NCI-H187 (cell line): ENCODE measurements around the gene ARID3A.
A peak's percentile ranks its signal among the peaks of the same experiment; 100 is the strongest.

Experiments
- DNase-seq, 2 experiments: peaks; one replicate each; lab custom pipeline; 2025; lab: John Stamatoyannopoulos, UW

The ARID3A gene

DNA sequence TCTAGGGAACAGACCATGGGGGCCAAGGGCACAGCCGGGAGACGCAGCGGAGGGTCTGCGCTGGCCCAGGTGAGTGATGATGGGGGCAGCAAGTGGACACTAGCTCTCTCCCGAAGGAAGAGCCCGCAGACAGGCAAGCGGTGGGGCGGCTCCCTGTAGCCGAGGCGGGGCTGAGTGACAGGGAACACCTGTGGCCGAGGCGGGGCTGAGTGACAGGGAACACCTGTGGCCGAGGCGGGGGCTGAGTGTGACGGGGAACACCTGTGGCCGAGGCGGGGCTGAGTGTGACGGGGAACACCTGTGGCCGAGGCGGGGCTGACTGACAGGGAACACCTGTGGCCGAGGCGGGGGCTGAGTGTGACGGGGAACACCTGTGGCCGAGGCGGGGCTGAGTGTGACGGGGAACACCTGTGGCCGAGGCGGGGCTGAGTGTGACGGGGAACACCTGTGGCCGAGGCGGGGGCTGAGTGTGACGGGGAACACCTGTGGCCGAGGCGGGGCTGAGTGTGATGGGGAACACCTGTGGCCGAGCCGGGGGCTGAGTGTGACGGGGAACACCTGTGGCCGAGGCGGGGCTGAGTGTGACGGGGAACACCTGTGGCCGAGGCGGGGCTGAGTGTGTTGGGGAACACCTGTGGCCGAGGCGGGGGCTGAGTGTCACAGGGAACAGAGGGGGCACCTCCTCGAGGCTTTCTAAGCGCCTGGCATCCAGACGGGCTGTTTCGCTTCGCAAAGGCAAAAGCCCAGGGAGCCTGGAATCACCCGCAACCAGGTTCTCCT, 34.2 kb upstream of the ARID3A start:
- peak in 1 of 2 experiments; percentile 61 for DNase-seq

DNA sequence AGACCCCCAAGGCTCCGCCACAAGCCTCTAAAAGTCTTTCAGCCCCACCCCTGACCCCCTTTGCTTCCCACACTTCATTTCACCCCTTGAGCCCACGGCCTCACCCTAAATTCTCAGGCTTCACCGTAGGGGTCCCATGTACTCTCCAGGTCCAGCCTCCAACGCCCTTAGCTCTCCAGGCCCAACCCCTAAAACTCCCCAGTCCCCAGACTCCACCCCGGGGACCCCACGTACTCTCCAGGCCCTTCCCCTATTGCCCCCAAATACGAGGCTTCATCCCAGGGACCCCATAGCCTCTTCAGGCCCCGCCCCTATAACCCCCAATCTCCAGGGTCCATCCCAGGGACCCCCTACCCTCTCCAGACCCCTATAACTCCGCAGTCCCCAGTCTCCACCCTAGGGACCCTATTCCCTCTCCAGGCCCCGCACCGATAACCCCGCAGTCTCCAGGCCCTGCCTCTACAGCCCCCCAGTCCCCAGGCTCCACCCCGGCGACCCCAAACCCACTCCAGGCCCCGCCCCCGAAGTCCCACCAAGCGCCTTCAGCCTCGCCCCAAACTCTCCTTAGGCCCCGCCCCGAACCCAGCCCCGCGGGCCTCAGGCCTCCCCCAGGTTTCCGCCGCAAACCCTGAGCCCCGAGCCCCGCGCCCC, 33.5 kb upstream of the ARID3A start:
- DNase-seq: no peak

DNA sequence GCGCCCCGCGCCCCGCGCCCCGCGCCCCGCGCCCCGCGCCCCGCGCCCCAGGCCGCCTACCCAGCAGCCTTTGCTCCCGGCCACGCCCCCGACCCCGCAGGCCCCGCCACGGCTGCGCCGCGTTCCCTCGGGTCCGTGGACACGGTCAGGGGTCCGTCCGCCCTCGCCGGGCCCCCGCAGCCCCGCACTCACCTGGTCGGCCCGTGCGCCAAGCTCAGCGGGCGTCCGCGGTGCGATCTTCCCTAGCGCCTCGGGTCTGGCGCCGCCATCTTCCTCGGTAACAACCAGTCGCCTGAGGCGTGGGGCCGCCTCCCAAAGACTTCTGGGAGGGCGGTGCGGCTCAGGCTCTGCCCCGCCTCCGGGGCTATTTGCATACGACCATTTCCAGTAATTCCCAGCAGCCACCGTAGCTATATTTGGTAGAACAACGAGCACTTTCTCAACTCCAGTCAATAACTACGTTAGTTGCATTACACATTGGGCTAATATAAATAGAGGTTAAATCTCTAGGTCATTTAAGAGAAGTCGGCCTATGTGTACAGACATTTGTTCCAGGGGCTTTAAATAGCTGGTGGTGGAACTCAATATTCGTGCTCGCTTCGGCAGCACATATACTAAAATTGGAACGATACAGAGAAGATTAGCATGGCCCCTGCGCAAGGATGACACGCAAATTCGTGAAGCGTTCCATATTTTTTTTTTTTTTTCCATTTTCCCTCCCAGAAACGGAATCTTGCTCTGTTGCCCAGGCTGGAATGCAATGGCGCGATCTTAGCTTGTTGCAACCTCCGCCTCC, 32.7 kb upstream of the ARID3A start, which contains the start of the genes MED16 and RNU6-9:
Gene MED16 (minus strand): TSS at position 294 of the 796 bp plus-strand sequence. CDS start 2,056 bp downstream, outside the sequence.
Gene RNU6-9 (plus strand): TSS at position 591 of the 796 bp plus-strand sequence.
- peak; percentile 86 to 93 for DNase-seq

DNA sequence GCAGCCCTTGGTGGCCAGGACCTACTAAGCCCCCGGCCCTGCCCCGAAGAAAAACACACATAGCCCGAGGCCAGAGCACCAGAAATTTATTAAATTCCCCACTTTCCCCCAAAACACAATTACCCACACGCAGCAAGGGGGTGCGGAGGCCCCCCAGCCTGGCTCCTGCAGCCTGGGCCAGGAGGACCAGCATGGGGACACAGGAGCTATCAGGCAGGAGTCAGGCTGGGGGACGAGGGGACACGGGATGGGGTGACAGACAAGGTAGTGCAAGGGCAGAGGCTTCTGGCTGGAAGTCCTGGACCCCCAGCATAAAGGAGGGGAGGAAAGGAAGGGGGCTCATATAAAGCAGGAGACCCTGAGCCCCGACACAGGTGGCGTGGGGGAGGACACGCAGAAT, 29.4 kb upstream of the ARID3A start:
- no peak for DNase-seq

GRCh38 chr19:896999-897398, 28.8 kb upstream of the ARID3A start:
- DNase-seq: no peak

DNA sequence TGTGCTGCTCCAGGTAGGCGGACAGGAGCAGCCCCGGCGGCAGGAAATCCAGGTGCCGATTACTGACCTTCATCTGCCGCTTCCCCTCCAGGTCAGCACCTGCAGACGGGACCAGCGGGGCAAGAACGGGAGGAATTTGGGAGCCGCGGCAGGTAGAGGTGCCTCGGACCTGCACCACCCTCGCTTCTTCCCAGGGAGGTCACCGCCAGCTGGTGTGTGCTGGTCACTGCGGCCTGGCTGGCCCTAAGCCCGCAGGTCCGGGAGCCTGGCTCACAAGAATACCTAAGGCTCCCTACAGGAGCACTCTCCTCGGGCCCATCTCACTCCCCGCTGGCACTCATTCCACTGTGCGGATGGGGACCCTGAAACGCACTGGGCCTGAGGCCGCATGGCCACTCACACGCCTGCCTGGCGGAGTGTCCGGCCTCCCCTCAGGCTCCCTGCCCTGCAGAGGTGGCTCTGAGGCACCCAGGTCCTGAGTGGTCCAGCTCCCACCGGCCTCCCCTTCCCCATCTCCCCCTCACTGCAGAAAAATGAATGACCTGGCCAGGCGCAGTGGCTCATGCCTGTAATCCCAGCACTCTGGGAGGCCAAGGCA, 28.3 kb upstream of the ARID3A start:
- DNase-seq: no peak

GRCh38 chr19:898663-899062, 27.2 kb upstream of the ARID3A start:
- DNase-seq: no peak

- DNase-seq: no peak
Measured at GRCh38 chr19:899336-900042, 26.3 kb upstream of the ARID3A start.

DNA sequence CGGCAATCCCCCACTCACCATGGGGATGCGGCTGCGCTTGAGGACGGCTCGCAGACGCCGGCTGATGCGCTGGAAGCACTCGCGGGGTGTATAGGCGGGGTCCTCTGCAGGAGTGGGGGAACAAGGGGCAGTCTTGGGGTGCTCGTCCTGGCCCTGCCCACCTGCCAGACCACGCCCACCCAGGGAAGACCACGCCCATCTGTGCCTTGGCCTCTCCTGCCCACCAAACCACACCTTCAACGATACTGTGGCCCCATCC, 25.9 kb upstream of the ARID3A start:
- DNase-seq: no peak

DNA sequence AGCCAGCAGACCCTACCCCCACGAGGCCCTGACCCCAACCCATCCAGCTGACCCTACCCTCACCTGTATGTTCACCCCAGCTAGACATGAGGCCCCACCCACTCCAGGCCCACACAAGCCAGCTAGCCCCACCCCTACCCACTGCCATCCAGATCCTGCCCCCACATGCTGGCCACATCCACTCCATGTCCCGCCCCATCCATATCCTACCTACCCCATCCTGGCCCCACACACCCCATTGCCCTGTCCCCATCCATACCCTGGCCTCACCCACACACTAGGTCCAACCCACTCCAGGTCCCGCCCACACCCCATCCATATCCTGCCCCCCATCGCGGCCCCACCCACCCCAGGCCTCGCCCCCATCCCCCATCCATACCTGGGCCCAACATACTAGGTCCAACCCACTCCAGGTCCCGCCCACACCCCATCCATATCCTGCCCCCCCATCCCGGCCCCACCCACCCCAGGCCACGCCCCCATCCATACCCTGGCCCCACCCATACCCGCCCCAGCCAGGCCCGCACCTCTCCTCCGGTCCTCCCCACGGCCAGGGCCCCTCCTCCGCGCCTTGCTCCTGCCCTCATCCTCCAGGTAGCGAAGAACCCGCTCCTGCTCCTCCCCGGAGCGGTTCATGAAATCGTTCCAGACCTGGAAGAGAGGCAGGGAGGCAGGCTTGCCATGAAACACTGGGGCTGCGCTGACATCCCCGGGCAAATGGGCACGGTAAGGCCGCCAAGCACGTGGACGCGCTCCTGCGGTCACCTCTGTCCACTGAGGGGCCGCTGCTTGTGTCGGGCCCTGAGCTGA, 25.3 kb upstream of the ARID3A start:
- DNase-seq: no peak

DNA sequence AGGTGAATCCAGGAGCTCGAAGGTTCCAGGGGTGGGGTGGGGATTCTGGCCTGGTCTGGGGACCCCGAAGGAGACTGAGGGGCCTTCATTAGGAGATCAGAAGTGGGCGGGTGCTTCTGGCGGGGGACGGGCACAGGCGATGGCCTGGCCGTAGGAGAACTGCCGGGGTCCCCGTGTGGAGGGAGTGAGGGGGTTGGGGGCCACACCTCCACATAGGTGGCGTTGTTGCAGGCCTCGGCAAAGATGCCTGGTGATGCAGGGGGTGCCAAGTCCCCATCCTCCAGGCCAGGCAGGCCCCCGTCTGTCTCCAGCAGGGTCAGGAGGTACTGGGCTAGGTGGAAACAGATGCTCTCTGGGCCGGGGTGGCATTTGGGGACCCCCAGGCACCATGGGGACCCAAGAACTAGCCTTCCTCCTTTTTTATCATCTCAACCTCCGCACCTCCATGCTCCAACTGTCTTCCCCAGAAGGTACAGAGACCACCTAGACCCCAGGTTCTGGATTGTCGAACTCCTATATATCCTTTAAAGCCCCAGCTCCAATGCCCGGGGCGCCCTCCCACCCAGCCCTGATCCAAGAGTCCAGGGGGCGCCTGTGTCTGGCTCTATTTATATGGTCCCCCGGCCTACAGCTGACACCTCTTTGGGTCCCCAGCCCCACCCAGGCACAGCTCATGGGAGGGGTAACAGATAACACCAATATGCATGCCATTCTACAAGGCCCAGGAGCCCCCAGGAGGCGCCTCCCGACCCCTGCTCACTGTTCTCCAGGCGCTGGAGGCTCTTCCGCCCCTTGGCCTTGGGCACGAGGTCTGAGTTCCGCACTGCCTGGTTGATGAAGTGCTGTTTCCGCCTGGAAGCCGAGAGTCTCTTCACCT, 24.4 kb upstream of the ARID3A start:
- no peak for DNase-seq

DNA sequence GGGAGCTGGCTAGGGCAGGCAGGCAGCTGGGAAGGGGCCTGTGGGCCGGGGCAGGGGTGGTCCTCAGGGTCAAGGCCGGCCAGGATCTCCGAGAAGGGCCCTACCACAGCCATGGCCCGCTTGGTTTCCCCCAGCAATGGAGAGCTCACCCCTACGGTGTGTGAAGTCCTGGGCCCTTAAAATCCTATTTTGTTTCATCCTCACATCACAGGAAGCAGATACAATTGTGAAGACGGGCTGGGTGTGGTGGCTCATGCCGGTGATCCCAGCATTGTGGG, 23.8 kb upstream of the ARID3A start:
- no peak for DNase-seq

- DNase-seq: no peak
Measured at GRCh38 chr19:902446-903226, 23.2 kb upstream of the ARID3A start.

DNA sequence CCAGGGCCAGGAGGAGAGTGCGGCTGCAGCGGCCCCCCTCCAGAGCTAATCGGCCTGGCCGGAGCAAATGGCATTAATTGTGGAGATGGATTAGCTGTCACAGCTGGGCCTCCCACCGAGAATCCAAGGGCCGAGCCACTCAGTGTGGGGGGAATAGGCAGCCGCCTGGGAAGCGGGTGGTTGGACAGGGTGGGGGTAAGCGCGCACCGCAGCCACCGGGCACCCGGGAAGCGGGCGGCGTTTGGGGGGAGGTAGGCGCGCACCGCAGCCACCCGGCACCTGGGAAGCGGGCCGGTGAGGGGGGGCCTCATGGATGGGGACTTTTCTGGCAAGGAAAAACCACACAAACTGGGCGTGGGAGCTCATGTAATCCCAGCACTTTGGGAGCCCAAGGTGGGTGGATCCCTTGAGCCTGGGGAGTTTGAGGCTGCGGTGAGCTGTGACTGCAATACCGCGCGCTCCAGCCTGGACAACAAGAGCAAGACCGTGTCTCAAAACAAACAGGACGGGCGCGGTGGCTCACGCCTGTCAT, 22.5 kb upstream of the ARID3A start:
- DNase-seq: peak in 1 of 2 experiments; percentile 46

DNA sequence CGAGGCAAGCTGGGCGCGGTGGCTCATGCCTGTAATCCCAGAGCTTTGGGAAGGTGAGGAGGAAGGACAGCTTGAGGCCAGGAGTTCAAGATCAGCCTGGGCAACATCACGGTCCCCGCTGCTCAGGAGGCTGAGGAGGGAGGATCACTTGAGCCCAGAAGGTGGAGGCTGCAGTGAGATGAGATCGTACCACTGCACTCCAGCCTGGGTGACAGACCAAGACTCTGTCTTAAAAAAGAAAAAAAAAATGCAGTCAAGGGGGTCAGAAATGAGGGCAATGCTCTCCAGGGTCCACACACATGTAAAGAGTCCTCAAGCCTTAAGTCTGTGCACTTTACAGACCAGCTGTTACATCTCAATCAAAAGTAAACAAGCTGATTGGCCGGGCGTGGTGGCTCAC, 21.3 kb upstream of the ARID3A start:
- no peak for DNase-seq

DNA sequence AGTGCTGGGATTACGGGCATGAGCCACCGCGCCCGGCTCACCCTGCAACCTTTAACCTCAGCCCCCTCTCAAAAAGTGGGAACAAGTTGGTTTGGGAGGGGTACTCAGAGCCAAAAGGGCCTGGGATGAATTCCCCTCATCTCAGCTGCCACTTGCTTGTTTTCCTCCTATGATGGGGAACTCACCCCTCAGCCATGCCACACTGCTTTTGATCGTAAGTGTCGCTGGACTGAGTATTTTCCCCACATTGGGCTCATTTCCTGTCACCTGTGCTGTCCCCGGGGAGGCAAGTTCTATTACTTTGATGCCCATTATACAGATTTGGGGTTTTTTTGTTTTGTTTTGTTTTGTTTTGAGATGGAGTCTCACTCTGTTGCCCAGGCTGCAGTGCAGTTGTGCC, 19.4 kb upstream of the ARID3A start:
- no peak for DNase-seq

- no peak for DNase-seq
Measured at GRCh38 chr19:907183-907853, 18.5 kb upstream of the ARID3A start.

DNA sequence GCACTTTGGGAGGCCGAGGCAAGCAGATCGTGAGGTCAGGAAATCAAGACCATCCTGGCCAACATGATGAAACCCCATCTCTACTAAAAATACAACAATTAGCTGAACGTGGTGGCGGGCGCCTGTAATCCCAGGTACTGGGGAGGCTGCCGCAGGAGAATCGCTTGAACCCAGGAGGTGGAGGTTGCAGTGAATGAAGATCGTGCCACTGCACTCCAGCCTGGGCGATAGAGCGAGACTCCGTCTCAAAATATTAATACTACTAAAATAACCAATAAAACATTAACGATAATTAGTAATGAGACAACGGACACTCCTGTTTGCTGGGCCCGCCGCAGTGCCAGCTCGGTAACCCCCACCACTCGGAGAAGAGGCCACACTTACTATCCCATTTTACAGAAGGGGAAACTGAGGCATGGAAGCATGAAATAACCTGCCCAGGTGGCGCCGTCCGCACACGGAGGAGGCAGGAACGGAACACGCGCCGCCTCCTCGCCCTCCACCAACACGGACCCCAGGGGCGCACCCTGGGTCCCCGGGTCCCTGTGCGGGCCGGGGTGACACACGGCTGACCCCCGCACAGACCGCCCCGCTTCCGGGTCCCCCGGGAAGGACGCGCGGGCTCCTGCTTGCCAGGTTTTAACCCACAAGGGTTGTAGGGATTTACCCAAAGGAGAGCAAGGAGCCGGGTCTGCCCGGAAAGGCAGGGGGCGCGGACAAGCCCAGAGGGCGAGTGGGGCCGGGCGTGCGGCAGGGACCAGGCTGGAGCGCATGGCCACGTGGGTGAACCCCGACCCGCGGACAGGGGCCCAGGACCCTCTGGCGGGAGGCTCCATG, 14.4 kb upstream of the ARID3A start:
- no peak for DNase-seq
